ENCODE data around the gene JMJD1C.

GRCh38 chr10:63175534-63175933 is 290.2 kb downstream of the JMJD1C start:
- TF ChIP-seq CTCF (conservative IDR thresholded peaks at IDR 0.05; ENCODE audit: low read depth, low read length): peak; percentile 22; the same call in 1 of the 2 replicates
- no peak for TF ChIP-seq EZH2 (IDR thresholded peaks at IDR 0.05; ENCODE audit: low read length, unreplicated experiment)

All from PC-3 (cell line).